ENCODE results near the gene NLGN1. TPM values are rescaled to one million over a fixed set of nuclear protein-coding genes. Genes with fewer than 3 reads are reported as not detected.

The NLGN1 gene
- total RNA-seq, 1 donor from 2014 or later, result 3.9 TPM

DNA sequence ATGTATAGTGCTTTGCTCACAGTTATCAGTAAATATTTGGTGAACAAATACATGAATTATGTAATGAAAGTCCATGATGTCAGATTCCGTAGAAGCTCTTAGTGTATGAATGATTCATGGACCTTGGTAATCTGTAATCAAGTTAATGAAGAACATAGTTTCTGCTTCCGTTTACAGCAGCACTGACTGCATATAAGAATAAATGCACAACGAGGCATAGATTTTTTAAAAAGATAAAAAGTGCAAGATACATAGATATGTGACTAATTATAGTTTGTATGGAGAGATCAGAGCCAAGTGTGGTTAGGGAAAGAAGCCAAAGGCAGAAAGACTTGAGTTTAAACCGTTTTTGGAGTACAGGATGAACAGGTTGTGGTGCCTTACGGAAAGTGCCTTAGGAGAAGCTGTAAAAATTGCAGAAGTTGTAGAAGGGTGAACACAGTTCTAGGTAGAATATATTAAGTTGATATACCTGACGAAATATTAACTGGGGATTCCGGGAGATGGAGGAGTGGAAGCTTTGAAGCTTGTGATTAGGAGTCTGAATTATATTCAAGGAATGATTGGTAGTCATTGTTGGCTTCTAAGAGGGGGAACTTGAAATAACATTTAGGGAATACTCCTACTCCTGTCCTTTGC is 293.1 kb downstream of the NLGN1 start:
- no peak for DNase-seq
- intact Hi-C loops (cut with DNase I), result no loop called here
- H3K4me3 ChIP-seq, result no peak overlapping the region
- no peaks in the 10 kb centered on the region for H3K4me1 ChIP-seq
- H3K9me3 ChIP-seq, result no peaks in the 10 kb centered on the region
- no peaks in the 10 kb centered on the region for H3K27me3 ChIP-seq (ENCODE audit: low read depth)
- no peaks in the 10 kb centered on the region for H3K36me3 ChIP-seq
- peak in 1 of 2 donors; percentile 75 for ATAC-seq
- no peak overlapping the region for H3K27ac ChIP-seq
- TF ChIP-seq, protein P1, sequence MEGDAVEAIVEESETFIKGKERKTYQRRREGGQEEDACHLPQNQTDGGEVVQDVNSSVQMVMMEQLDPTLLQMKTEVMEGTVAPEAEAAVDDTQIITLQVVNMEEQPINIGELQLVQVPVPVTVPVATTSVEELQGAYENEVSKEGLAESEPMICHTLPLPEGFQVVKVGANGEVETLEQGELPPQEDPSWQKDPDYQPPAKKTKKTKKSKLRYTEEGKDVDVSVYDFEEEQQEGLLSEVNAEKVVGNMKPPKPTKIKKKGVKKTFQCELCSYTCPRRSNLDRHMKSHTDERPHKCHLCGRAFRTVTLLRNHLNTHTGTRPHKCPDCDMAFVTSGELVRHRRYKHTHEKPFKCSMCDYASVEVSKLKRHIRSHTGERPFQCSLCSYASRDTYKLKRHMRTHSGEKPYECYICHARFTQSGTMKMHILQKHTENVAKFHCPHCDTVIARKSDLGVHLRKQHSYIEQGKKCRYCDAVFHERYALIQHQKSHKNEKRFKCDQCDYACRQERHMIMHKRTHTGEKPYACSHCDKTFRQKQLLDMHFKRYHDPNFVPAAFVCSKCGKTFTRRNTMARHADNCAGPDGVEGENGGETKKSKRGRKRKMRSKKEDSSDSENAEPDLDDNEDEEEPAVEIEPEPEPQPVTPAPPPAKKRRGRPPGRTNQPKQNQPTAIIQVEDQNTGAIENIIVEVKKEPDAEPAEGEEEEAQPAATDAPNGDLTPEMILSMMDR (IDR thresholded peaks at IDR 0.05), result no peak

DNA sequence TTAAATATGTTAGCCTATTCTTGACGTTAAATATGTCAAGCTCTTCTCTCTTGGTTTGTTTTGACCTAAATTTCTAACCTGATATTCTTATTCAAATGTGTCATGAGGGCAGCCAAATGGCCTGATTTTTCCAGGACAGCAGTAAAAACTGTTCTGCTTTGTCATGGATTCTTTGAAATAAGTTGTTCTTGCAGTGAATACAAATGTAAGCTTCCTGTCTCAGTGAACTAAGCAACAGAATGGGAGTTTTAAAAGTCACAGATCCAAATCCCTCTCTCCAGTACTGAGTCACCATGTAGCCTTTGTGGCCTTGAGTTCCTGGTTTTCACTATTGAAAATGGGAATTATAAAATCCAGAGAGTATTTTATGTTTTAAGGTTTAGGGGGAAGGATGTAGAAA is 301.8 kb downstream of the NLGN1 start:
- intact Hi-C loops (cut with DNase I), result no loop called here
- no peak for ATAC-seq
- Histone ChIP-seq H3K9me3 (peaks cover 6% of the 10 kb centered on the region), H3K4me1 (no peaks in the 10 kb centered on the region), H3K4me3 (no peak overlapping the region), H3K27ac (no peak overlapping the region), H3K36me3 (no peaks in the 10 kb centered on the region), H3K27me3 (ENCODE audit: low read depth) (no peaks in the 10 kb centered on the region)
- DNase-seq, result no peak
- TF ChIP-seq, protein P1 (IDR thresholded peaks at IDR 0.05), result no peak

DNA sequence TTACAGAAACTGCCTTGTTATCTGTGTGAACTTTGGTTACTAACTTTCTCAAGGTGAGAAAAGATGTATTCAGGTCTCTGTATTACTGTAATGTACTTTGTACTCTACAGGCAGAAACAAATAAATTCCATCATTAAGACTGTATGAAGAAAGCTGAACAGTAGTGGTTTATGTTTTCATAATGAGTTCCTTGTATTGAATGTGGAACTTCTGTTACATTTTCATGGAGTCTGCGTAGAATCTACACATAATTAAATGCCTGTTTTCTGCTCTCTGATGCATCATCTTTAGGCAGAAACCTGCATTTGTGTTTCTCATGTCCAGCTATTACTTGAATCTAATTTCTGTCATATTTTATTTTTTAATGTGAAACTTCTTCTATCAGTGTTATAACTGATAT is 302.8 kb downstream of the NLGN1 start:
- TF ChIP-seq, protein P1 (IDR thresholded peaks at IDR 0.05), result no peak
- ATAC-seq, result no peak
- Histone ChIP-seq H3K4me1 (no peaks in the 10 kb centered on the region), H3K27ac (no peak overlapping the region), H3K36me3 (no peaks in the 10 kb centered on the region), H3K9me3 (peaks cover 6% of the 10 kb centered on the region), H3K4me3 (no peak overlapping the region), H3K27me3 (ENCODE audit: low read depth) (no peaks in the 10 kb centered on the region)
- intact Hi-C loops (cut with DNase I), result no loop called here
- no peak for DNase-seq

DNA sequence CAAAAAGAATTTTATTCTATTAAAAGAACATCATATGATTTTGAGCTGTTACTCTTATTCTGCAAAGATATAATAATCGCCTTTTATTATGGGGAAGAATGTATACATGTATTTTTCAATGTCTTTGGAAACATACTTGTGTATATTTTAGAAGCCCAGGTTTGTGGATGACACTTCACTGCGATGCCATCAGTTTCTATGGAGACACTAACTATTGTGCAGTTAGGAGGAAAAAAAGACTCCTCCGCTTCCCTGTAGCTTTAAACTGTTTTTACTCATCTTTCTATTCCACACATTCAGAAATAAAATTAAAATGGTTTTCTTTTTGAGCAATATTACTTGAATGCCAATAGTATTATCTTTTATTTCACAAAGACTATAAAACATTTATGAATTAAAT is 305.0 kb downstream of the NLGN1 start:
- H3K27me3 ChIP-seq (ENCODE audit: low read depth), result no peaks in the 10 kb centered on the region
- no peak for ATAC-seq
- TF ChIP-seq, protein P1 (IDR thresholded peaks at IDR 0.05), result no peak
- no peak overlapping the region for H3K4me3 ChIP-seq
- DNase-seq, result no peak
- no peaks in the 10 kb centered on the region for H3K4me1 ChIP-seq
- no peak overlapping the region for H3K27ac ChIP-seq
- no peaks in the 10 kb centered on the region for H3K36me3 ChIP-seq
- intact Hi-C loops (cut with DNase I), result no loop called here
- H3K9me3 ChIP-seq, result peaks cover 6% of the 10 kb centered on the region

DNA sequence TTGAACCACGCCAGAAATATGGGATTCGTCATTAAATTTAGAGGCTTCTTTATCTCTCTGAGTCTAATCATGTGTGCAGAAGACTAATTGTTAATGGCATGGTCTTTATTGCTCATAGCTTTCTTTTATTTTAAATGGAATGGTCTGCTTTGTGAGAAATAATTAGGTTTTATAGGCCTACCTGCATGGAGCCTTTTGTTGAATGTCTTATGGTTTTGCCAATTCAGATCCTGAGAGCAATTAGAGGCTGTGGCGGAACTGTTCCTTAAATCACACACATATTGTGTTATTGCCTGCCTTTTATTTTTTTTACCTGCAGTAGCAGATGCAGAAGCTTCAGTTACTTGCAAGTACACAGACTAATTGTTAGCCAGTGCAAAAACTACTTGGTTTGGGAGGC is 306.2 kb downstream of the NLGN1 start:
- Histone ChIP-seq H3K4me3 (no peak overlapping the region), H3K27me3 (ENCODE audit: low read depth) (no peaks in the 10 kb centered on the region), H3K27ac (no peak overlapping the region), H3K4me1 (no peaks in the 10 kb centered on the region), H3K9me3 (peaks cover 6% of the 10 kb centered on the region), H3K36me3 (no peaks in the 10 kb centered on the region)
- DNase-seq, result no peak
- intact Hi-C loops (cut with DNase I), result no loop called here
- ATAC-seq, result no peak
- TF ChIP-seq, protein P1 (IDR thresholded peaks at IDR 0.05), result no peak

All from lower lobe of right lung (tissue), 2 donors.